Parathyroid adenoma (tissue), 2 donors: Measurements from ENCODE around the gene TPCN1.

Experiments used
- H2AFZ ChIP-seq: fragments of 300-600 bp; sonication (generic); one replicate; pipeline ENCODE4 v1.7.0; 2017; ENCODE audit warnings: antibody characterized with exemption, mild to moderate bottlenecking
- H3K27ac ChIP-seq: fragments of 300-600 bp; sonication (generic); one replicate; pipeline ENCODE4 v1.7.0; 2017
- H3K27me3 ChIP-seq: fragments of 300-600 bp; sonication (generic); one replicate; pipeline ENCODE4 v1.7.0; 2017; ENCODE audit warnings: low read length; ENCODE audit not compliant: control insufficient read depth, insufficient read depth
- H3K36me3 ChIP-seq: fragments of 300-600 bp; sonication (generic); one replicate; pipeline ENCODE4 v1.7.0; 2017; ENCODE audit warnings: low read length; ENCODE audit not compliant: control insufficient read depth, insufficient read depth
- H3K4me1 ChIP-seq: fragments of 300-600 bp; sonication (generic); one replicate; pipeline ENCODE4 v1.7.0; 2017; ENCODE audit warnings: control low read depth
- H3K4me2 ChIP-seq: fragments of 300-600 bp; sonication (generic); one replicate; pipeline ENCODE4 v1.7.0; 2017; ENCODE audit warnings: low read length
- H3K4me3 ChIP-seq: fragments of 300-600 bp; sonication (generic); one replicate; pipeline ENCODE4 v1.7.0; 2017; ENCODE audit warnings: low read depth, low read length
- H3K79me2 ChIP-seq: fragments of 300-600 bp; sonication (generic); one replicate; pipeline ENCODE4 v1.7.0; 2017; ENCODE audit warnings: control low read depth
- H3K9ac ChIP-seq: fragments of 300-600 bp; sonication (generic); one replicate; pipeline ENCODE4 v1.7.0; 2017; ENCODE audit warnings: mild to moderate bottlenecking
- H3K9me3 ChIP-seq: fragments of 300-600 bp; sonication (generic); one replicate; pipeline ENCODE4 v1.7.0; 2017; ENCODE audit warnings: low read length; ENCODE audit not compliant: control insufficient read depth
- CTCF ChIP-seq: fragments of 300-600 bp; sonication (generic); IDR thresholded peaks from one replicate; pipeline ENCODE4 v1.7.0; 2017; ENCODE audit warnings: antibody characterized with exemption, mild to moderate bottlenecking
- donor health status: primary hyperparathyroidism.

Gene TPCN1

DNA sequence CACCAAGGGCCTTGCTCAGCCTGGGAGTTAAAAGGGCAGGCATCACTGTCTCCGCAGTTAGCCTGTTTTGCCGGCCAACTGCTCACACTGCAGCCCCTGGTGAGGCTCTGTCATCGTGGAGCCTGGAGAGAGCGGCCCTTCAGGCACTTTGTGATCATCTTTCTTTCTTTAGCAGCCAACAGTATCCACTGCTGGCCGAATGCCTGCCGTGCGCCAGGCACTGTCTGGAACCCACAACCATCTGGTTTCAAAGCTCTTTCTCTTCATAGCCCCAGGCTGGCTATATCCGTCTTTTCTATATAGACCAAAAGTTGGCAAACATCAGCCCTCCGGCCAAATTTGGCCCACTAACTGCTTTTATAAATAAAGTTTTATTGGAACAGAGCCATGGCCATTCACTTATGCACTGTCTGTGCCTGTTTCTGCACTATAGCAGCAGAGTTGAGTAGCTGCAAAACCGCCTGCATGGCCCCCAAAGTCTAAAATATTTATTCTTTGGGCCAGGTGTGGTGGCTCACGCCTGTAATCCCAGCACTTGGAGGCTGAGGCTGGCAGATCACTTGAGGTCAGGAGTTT lies 84.1 kb downstream of the TPCN1 start:
- Histone ChIP-seq H3K36me3 (no peaks in the 10 kb centered on the region), H3K27ac (no peak overlapping the region), H3K4me3 (no peak overlapping the region)

DNA sequence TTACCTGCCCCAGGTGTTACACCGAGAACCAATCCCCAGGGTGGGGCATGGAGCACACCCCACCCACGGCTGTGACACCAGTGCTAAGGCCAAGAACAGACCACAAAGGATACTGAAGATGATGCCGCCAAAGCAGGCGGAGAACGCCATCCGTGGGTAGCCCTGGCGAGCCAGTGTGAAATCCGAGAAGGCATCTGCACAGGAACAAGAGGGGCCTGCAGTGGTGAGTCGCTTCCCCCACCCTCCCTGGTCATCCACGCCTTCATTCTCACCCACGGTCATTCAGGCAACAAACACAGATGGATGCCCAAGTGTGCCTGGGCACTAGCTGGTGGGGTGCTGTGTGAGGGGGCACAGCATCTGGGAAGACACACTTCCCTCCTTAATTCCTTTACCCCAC lies 85.1 kb downstream of the TPCN1 start:
- no peak for TF ChIP-seq CTCF
- no peak overlapping the region for H3K9ac ChIP-seq
- no peaks in the 10 kb centered on the region for H3K4me1 ChIP-seq

More for the DNA sequence above, 84.1 kb downstream of the TPCN1 start:
- no peaks in the 10 kb centered on the region for H3K9me3 ChIP-seq
- TF ChIP-seq CTCF, result no peak
- no peak overlapping the region for H2AFZ ChIP-seq
- H3K4me1 ChIP-seq, result no peaks in the 10 kb centered on the region
- H3K27me3 ChIP-seq, result no peaks in the 10 kb centered on the region
- no peak overlapping the region for H3K4me2 ChIP-seq
- no peaks in the 10 kb centered on the region for H3K79me2 ChIP-seq
- no peak overlapping the region for H3K9ac ChIP-seq

DNA sequence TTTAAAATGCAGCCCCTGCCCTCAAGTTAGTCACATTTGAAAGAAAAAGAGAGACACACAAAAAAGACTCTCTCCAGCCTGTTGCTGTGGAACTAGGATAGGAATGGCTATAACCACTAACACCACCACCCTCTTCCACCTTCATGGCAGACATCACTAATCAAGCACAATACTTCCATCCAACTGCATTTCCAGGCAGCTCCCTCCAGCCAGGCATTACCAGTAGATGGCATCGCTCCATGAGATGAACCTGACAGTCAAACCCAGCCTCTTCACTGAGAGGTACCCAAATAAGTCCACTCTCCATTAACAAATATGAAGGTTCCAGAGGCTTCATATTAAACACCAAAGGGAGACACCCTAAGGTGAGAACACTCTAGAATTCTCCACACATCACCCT lies 89.2 kb downstream of the TPCN1 start:
- no peak overlapping the region for H3K9ac ChIP-seq
- H3K4me1 ChIP-seq, result no peaks in the 10 kb centered on the region
- H3K9me3 ChIP-seq, result no peaks in the 10 kb centered on the region
- no peak overlapping the region for H2AFZ ChIP-seq
- no peak overlapping the region for H3K27ac ChIP-seq
- H3K4me2 ChIP-seq, result no peak overlapping the region
- no peaks in the 10 kb centered on the region for H3K36me3 ChIP-seq
- no peak for TF ChIP-seq CTCF
- no peak overlapping the region for H3K4me3 ChIP-seq
- H3K27me3 ChIP-seq, result no peaks in the 10 kb centered on the region
- H3K79me2 ChIP-seq, result no peaks in the 10 kb centered on the region

More for the DNA sequence above, 85.1 kb downstream of the TPCN1 start:
- Histone ChIP-seq H3K36me3 (no peaks in the 10 kb centered on the region), H3K9me3 (no peaks in the 10 kb centered on the region), H2AFZ (no peak overlapping the region), H3K27ac (no peak overlapping the region), H3K4me3 (no peak overlapping the region), H3K79me2 (no peaks in the 10 kb centered on the region), H3K27me3 (no peaks in the 10 kb centered on the region), H3K4me2 (no peak overlapping the region)

DNA sequence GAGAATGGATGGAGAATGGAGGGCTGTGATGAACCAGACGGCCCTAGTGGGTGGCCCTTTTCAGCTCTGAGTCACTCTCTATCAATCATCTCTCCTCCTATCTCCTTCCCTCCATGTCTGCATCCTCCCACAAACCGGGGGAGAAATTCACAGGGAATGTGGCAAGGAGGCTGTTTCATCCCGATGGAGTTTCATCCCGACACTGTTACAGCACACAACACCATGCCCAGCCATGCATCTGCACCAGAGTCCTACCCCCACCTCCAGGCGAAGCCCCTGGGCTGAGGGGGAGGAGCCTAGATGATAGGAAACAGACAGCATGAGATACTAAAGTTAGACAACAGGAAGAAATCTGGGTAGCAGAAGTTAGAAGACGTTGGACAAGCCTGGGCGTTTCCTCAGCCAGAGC lies 92.9 kb downstream of the TPCN1 start:
- H3K4me2 ChIP-seq, result no peak overlapping the region
- no peak overlapping the region for H3K9ac ChIP-seq
- no peaks in the 10 kb centered on the region for H3K36me3 ChIP-seq
- H3K27ac ChIP-seq, result no peak overlapping the region
- H3K79me2 ChIP-seq, result no peaks in the 10 kb centered on the region
- no peak overlapping the region for H2AFZ ChIP-seq
- no peak overlapping the region for H3K4me3 ChIP-seq
- no peaks in the 10 kb centered on the region for H3K4me1 ChIP-seq
- no peak for TF ChIP-seq CTCF
- H3K27me3 ChIP-seq, result no peaks in the 10 kb centered on the region
- H3K9me3 ChIP-seq, result no peaks in the 10 kb centered on the region

DNA sequence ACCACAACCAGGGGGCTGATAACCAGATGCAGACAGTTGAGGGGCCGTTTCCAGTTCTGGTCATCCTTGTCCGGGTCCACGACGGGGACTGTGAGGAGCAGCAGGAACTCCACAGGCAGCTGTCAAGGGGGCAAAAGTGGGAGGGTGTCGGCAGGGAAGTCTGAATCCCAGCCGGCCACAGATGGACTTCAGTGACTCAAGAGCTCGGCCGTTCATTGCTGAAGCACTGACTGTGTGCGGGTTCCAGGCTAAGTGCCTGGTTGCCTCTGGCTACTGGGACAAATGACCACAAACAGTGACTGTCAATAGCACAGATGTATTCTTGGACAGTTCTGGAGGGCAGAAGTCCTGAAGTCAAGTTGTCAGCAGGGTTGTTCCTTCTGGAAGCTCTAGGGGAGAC lies 94.1 kb downstream of the TPCN1 start:
- Histone ChIP-seq H3K4me1 (no peaks in the 10 kb centered on the region), H3K27ac (no peak overlapping the region), H3K9ac (no peak overlapping the region), H3K27me3 (no peaks in the 10 kb centered on the region), H3K9me3 (no peaks in the 10 kb centered on the region), H3K4me2 (no peak overlapping the region), H3K79me2 (no peaks in the 10 kb centered on the region), H3K4me3 (no peak overlapping the region), H3K36me3 (no peaks in the 10 kb centered on the region), H2AFZ (no peak overlapping the region)
- TF ChIP-seq CTCF, result no peak
